Heart left ventricle (tissue), 13 donors: ENCODE measurements around the gene FAM171A2.

Source experiments
- CTCF ChIP-seq, 12 donors: fragments of 200-600 bp; sonication (generic) in 4 of 12; IDR thresholded peaks; one replicate each; pipeline versions ENCODE4 v1.5.0 to v1.8.0; 2018 to 2022; ENCODE audit warnings: antibody characterized with exemption in 12 of 12, mild to moderate bottlenecking in 5 of 12
- POLR2A ChIP-seq, 2 donors: fragments of 450-650 bp; IDR thresholded peaks; one replicate each; pipeline ENCODE4 v1.6.1; 2017; ENCODE audit warnings: antibody characterized with exemption in 2 of 2, mild to moderate bottlenecking in 2 of 2, moderate library complexity in 2 of 2
- donor health status: ischemic (EF 13 %, LVEDD 7.1; RV severe dilation, severe dysfunction).
- donor health status: DM: no; HTN: yes; CAD: no.
- donor health status: DM: no; HTN: no; CAD: no.
- donor health status: ischemic (EF 25% LVEDD 6.9; RV normal size, moderate dysfunction).
- donor health status: ischemic (EF 25% LVEDD 5.7; RV mildly dilated, moderate dysfunction).
- donor health status: ischemic (EF 35%, LVEDD 5.7; RV mildly dilated, moderate dysfunction).
- donor health status: nonischemic (EF 11% LVEDD 7.7; RV severe dilation, severe dysfunction).
- donor health status: DM: yes; HTN: yes; CAD: no.
- donor health status: PGD.
- donor health status: ischemic (EF 29% LVEDD 5.4; RV normal size, mild dysfunction).
- donor health status: nonischemic (EF 23%, LVEDD 6.1; RV moderate dilation, normal function).

- no peak for TF ChIP-seq CTCF (IDR thresholded peaks at IDR 0.05)
- TF ChIP-seq POLR2A (IDR thresholded peaks at IDR 0.05): no peak
Measured at GRCh38 chr17:44351961-44352827, 11.5 kb downstream of the FAM171A2 start.
